PC-3 (cell line): Measurements from ENCODE around the gene TMOD3. TPM values are rescaled to one million over a fixed set of nuclear protein-coding genes. Genes with fewer than 3 reads are reported as not detected.

ENCODE experiments used
- ATAC-seq: fragments of 200-7000 bp; cut with Tn5 transposase; 2 replicates; pipeline ENCODE4 v1.9.1; 2020; ENCODE audit warnings: mild to moderate bottlenecking, moderate library complexity
- BruUV-seq: library from RNA; stranded (reverse); fragments of 400-500 nt; replicated peaks from 2 replicates; lab custom pipeline; 2021; lab: Mats Ljungman, UMichigan
- CTCF ChIA-PET: fragments of 300-600 bp; sonication (Branson Sonifier 250); formaldehyde crosslinking; loops from one replicate; lab custom pipeline; 2022; ENCODE audit warnings: antibody characterized with exemption; lab: Charles Lee
- POLR2A ChIA-PET: fragments of 300-600 bp; sonication (Branson Sonifier 250); formaldehyde crosslinking; loops from one replicate; lab custom pipeline; 2022; ENCODE audit warnings: antibody characterized with exemption; ENCODE audit not compliant: unreplicated experiment; lab: Charles Lee
- DNase-seq: peaks from one replicate; pipeline ENCODE4 v3.0.0-alpha.2; 2015
- H2AFZ ChIP-seq: fragments of 300-600 bp; sonication (generic); 2 replicates; pipeline ENCODE4 v1.6.0; 2016; ENCODE audit warnings: antibody characterized with exemption, low read length
- H3F3A ChIP-seq: fragments of 300-600 bp; sonication (generic); one replicate; pipeline ENCODE4 v1.6.0; 2017; ENCODE audit warnings: antibody characterized with exemption, low read length, control low read depth, mild to moderate bottlenecking; ENCODE audit not compliant: unreplicated experiment
- H3K27ac ChIP-seq: fragments of 300-600 bp; sonication (generic); 2 replicates; pipeline ENCODE4 v1.5.1; 2016; ENCODE audit warnings: mild to moderate bottlenecking, low read length
- H3K27me3 ChIP-seq: fragments of 300-600 bp; sonication (generic); 2 replicates; pipeline ENCODE4 v1.6.1; 2016; ENCODE audit warnings: low read length, mixed read lengths
- H3K36me3 ChIP-seq: fragments of 300-600 bp; sonication (generic); 2 replicates; pipeline ENCODE4 v1.6.1; 2016; ENCODE audit warnings: low read depth, mixed run types, low read length, mixed read lengths
- H3K4me1 ChIP-seq: fragments of 300-600 bp; sonication (generic); 2 replicates; pipeline ENCODE4 v1.5.1; 2016; ENCODE audit warnings: low read length; ENCODE audit not compliant: insufficient read depth
- H3K4me2 ChIP-seq: fragments of 300-600 bp; sonication (generic); 2 replicates; pipeline ENCODE4 v1.6.0; 2016; ENCODE audit warnings: low read length
- H3K4me3 ChIP-seq: fragments of 300-600 bp; sonication (generic); 2 replicates; pipeline ENCODE4 v1.5.1; 2016; ENCODE audit warnings: mild to moderate bottlenecking, low read length, mixed read lengths
- H3K79me2 ChIP-seq: fragments of 300-600 bp; sonication (generic); 2 replicates; pipeline ENCODE4 v1.6.1; 2017; ENCODE audit warnings: low read length, mixed read lengths
- H3K9ac ChIP-seq: fragments of 300-600 bp; sonication (generic); 2 replicates; pipeline ENCODE4 v1.6.0; 2016; ENCODE audit warnings: mild to moderate bottlenecking, low read length
- H3K9me2 ChIP-seq: fragments of 300-600 bp; sonication (generic); replicated peaks from 2 replicates; pipeline ENCODE4 v1.6.1; 2016; ENCODE audit warnings: mixed run types, low read length, mixed read lengths
- H3K9me3 ChIP-seq: fragments of 300-600 bp; sonication (generic); 2 replicates; pipeline ENCODE4 v1.6.1; 2016; ENCODE audit warnings: low read length, mixed read lengths
- H4K20me1 ChIP-seq: fragments of 300-600 bp; sonication (generic); 2 replicates; pipeline ENCODE4 v1.6.1; 2016; ENCODE audit warnings: low read length, mixed read lengths
- EZH2 ChIP-seq: fragments of 300-600 bp; sonication (generic); IDR thresholded peaks from one replicate; pipeline ENCODE4 v1.6.1; 2017; ENCODE audit warnings: antibody characterized with exemption, mild to moderate bottlenecking, low read length; ENCODE audit not compliant: unreplicated experiment
- EZH2phosphoT487 ChIP-seq: fragments of 300-600 bp; sonication (generic); IDR thresholded peaks from 2 replicates; pipeline ENCODE4 v1.6.1; 2018; ENCODE audit warnings: mild to moderate bottlenecking, antibody characterized with exemption, low read length, borderline replicate concordance
- intact Hi-C: fragments of 100-400 bp; cut with micrococcal nuclease; formaldehyde crosslinking; loops from 2 replicates; pipeline ENCODE4 v1.9.0; 2023
- total RNA-seq: library from RNA; depleted of rRNA; stranded (reverse); fragments of >200 nt; gene quantifications from 2 replicates; pipeline ENCODE4 v1.2.3, GENCODE V29; 2014
- TF ChIP-seq, protein P1 (sequence below): fragments of 300-600 bp; sonication (generic); conservative IDR thresholded peaks from 2 replicates; pipeline ENCODE4 v1.5.1; 2017; ENCODE audit warnings: antibody characterized with exemption, low read depth, mild to moderate bottlenecking, low read length

The TMOD3 gene
- total RNA-seq, 1 experiment from 2014 or later: 43.9 TPM

DNA sequence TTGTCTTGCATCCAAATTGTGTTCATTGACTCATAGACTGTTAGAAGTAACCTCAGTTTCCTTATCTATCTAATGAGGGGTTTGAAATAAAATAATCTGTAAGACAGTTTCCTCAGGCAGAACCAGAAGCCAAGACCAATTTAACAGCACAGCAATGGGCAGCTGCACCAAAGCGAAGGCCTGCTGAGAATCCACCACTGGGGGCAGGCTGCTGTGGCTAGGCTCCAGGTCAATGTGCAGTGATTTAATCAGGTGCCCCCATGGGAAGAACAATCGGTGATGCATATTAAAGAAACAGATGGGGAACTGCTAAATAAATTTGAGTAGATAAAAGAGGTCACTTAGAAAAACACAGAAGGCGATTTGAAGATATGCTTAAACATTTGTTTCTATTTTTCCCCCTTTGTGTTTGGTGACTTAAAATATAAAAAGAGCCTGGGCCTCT is 28.0 kb upstream of the TMOD3 start:
- intact Hi-C loops: no loop called here
- ATAC-seq: peak; percentile 60; the same call in 1 of the 2 replicates
- ChIA-PET CTCF (no interaction called here), POLR2A (no interaction called here)
- Histone ChIP-seq H3K4me2 (no peak overlapping the region), H3K36me3 (no peaks in the 10 kb centered on the region), H3F3A (no peaks in the 10 kb centered on the region), H3K79me2 (no peaks in the 10 kb centered on the region), H3K9me3 (no peaks in the 10 kb centered on the region), H2AFZ (no peak overlapping the region), H3K4me1 (peaks cover 11% of the 10 kb centered on the region), H3K27ac (no peak overlapping the region), H3K9me2 (no peaks in the 10 kb centered on the region), H3K27me3 (no peaks in the 10 kb centered on the region), H3K9ac (no peak overlapping the region), H3K4me3 (no peak overlapping the region), H4K20me1 (no peaks in the 10 kb centered on the region)
- TF ChIP-seq, protein P1, sequence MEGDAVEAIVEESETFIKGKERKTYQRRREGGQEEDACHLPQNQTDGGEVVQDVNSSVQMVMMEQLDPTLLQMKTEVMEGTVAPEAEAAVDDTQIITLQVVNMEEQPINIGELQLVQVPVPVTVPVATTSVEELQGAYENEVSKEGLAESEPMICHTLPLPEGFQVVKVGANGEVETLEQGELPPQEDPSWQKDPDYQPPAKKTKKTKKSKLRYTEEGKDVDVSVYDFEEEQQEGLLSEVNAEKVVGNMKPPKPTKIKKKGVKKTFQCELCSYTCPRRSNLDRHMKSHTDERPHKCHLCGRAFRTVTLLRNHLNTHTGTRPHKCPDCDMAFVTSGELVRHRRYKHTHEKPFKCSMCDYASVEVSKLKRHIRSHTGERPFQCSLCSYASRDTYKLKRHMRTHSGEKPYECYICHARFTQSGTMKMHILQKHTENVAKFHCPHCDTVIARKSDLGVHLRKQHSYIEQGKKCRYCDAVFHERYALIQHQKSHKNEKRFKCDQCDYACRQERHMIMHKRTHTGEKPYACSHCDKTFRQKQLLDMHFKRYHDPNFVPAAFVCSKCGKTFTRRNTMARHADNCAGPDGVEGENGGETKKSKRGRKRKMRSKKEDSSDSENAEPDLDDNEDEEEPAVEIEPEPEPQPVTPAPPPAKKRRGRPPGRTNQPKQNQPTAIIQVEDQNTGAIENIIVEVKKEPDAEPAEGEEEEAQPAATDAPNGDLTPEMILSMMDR: peak; percentile 67
- no peak for TF ChIP-seq EZH2
- BruUV-seq: no TSS peak
- DNase-seq: peak; percentile 49

DNA sequence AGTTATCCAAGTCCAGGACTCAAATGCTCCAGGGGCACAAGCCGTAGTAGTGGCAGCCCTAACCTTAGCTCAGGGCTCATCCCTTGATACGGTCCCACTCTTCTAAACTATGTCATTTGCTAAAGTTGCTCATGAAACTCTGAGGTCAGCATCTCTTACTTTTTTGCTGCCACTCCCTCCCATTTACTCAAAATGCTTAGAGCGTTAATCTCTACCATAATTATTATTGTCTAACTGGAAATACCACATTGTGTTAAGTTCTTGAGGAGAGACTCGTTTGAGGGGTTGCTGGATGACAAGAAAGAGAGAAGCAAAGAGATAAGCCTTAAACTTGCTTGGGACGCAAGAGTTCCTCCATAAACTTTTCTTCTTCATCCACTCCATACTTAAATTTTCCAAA is 26.9 kb upstream of the TMOD3 start:
- H3K4me3 ChIP-seq: no peak overlapping the region
- H4K20me1 ChIP-seq: no peaks in the 10 kb centered on the region
- no peaks in the 10 kb centered on the region for H3K9me2 ChIP-seq
- H3K4me2 ChIP-seq: no peak overlapping the region
- no peak overlapping the region for H3K27ac ChIP-seq
- TF ChIP-seq EZH2phosphoT487: no peak
- TF ChIP-seq, protein P1: no peak
- TF ChIP-seq EZH2: no peak
- no peaks in the 10 kb centered on the region for H3K79me2 ChIP-seq
- no peaks in the 10 kb centered on the region for H3K4me1 ChIP-seq
- intact Hi-C loops: no loop called here
- DNase-seq (no peak), ATAC-seq (no peak)
- no peaks in the 10 kb centered on the region for H3K27me3 ChIP-seq
- no peak overlapping the region for H3K9ac ChIP-seq
- no peaks in the 10 kb centered on the region for H3K9me3 ChIP-seq
- no peaks in the 10 kb centered on the region for H3F3A ChIP-seq
- BruUV-seq: no TSS peak
- no peak overlapping the region for H2AFZ ChIP-seq
- H3K36me3 ChIP-seq: no peaks in the 10 kb centered on the region
- ChIA-PET POLR2A (no interaction called here), CTCF (no interaction called here)

DNA sequence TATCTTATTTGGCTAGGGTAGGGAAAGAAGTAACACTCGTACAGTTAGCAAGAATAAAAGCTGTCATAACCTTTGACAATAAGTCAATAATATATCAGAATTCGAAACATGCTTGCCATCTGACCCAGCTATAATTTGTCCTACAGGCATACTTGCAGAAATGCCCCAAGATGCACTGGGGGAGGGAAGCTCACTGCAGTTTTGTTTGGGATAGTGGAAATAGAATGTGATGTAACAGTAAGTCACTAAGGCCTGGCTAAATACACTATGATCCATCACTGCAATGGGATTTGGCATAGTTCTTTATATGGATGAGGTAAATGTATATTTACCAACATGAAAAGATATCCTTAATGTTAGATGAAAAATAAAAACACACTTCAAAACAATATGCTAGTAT is 25.5 kb upstream of the TMOD3 start:
- H3K36me3 ChIP-seq: no peaks in the 10 kb centered on the region
- ATAC-seq (peak; percentile 31; the same call in 1 of the 2 replicates), DNase-seq (peak; percentile 37)
- intact Hi-C loops: no loop called here
- TF ChIP-seq EZH2phosphoT487 (no peak), EZH2 (no peak)
- TF ChIP-seq, protein P1: no peak
- no peaks in the 10 kb centered on the region for H3K9me2 ChIP-seq
- no peaks in the 10 kb centered on the region for H3K9me3 ChIP-seq
- H3K27ac ChIP-seq: no peak overlapping the region
- H3K4me1 ChIP-seq: no peaks in the 10 kb centered on the region
- H2AFZ ChIP-seq: no peak overlapping the region
- no peak overlapping the region for H3K4me3 ChIP-seq
- CTCF ChIA-PET: no interaction called here
- no peaks in the 10 kb centered on the region for H4K20me1 ChIP-seq
- H3K27me3 ChIP-seq: no peaks in the 10 kb centered on the region
- no peak overlapping the region for H3K9ac ChIP-seq
- no peaks in the 10 kb centered on the region for H3F3A ChIP-seq
- BruUV-seq: no TSS peak
- no peak overlapping the region for H3K4me2 ChIP-seq
- POLR2A ChIA-PET: no interaction called here
- no peaks in the 10 kb centered on the region for H3K79me2 ChIP-seq
